Kasumi-1 (cell line): ENCODE measurements around the gene APOBEC3G.

Experiments
- DNase-seq, 2 experiments: peaks; one replicate each; lab custom pipeline; 2025; lab: John Stamatoyannopoulos, UW

Gene APOBEC3G

GRCh38 chr22:39091126-39092081, 14.3 kb downstream of the APOBEC3G start:
- DNase-seq: no peak

- no peak for DNase-seq
Observed at GRCh38 chr22:39092111-39092862, 15.2 kb downstream of the APOBEC3G start.

GRCh38 chr22:39094717-39095389, 17.8 kb downstream of the APOBEC3G start:
- DNase-seq: no peak

DNA sequence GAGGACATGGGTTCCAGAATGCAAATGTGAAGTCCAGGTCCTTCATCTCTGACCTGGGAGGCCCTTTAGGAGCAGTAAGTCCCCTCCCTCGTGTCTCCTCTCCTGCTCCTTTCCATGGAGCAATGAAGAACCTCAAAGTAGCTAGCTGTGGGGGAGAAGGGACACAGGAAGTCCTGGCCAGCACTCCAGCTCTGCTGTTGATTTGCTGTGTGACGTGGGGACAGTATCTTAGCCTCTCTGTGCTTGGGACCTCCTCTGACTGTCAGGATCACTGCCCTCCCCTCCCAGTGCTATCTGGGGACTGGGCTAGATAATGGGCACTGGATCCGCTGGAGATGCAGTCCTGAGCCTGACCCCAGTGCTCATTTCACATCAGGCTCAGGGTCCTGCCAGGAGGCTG, 18.9 kb downstream of the APOBEC3G start:
- no peak for DNase-seq

DNA sequence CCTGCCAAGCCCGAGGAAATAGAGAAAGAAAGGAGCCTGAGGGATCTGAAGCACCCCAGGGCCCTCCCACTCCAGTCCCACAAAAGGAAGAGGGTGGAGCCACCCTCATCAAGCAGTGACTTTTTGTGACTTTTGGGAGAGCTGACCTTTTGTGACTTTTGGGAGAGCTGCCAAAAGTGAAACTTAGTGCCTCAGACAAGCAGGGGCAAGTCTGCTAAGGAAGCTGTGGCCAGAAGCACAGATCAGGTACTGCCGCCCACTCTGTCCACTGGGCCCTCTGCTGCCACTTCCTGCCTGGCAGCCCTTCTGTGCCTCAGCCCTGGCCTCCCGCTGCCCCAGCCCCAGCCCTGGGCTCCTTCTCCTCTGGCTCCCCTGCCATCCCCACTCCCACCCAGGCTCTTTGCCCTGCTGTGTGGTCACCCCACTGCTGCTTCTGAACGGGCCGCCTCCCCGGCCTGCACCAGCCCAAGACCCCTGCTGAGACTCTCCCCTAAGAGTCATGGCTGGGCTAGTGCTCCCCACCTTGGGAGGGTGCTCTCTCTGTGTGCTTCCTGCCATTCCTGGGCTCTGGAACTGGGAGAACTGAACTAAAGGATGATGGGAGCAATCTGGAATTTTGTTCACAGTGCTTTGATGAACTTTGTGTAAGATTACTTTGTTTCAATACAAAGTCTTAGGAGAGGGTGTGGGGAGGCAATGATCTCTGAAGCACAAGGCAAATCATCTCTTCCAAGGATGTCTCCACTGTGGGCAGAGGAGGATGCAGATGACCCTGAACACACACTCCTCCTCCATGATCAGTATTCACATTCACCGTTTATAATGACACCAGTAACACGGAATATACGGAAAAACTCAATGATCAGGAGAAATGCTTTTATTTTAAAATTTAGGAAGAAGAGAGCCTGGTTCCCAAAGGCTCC, 20.3 kb downstream of the APOBEC3G start, which contains the start of gene APOBEC3H:
Gene APOBEC3H (plus strand): TSS at position 147 of the 923 bp plus-strand sequence. CDS start 3,035 bp downstream, outside the sequence.
- DNase-seq: peak in 1 of 2 experiments; percentile 15

GRCh38 chr22:39098026-39098425, 21.0 kb downstream of the APOBEC3G start:
- no peak for DNase-seq

DNA sequence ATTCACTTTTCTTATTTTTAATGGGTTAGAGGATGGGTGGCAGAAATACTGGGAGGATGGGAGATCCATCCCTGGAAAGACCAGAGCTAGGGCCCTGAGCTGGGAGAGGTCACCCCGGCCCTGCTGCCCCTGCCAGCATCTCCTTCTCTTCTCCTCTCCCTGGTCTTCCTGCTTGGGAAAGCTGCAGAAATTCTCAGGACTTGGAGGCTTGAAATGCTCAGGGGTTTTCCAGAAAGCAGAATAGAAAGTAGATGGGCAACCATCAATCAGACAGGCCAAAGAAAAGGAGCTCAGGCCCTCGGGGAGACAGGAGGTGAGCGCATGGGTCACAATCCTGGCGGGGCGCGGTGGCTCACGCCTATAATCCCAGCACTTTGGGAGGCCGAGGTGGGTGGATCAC, 21.5 kb downstream of the APOBEC3G start:
- DNase-seq: no peak

DNA sequence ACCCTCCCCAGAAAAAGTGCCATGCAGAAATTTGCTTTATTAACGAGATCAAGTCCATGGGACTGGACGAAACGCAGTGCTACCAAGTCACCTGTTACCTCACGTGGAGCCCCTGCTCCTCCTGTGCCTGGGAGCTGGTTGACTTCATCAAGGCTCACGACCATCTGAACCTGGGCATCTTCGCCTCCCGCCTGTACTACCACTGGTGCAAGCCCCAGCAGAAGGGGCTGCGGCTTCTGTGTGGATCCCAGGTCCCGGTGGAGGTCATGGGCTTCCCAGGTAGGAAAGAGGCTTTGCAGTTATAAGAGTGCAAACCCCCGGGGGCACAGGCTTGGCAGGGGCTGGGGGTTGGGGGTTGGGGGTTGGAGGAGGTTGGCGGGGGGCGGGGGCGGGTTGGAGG, 24.2 kb downstream of the APOBEC3G start:
- DNase-seq: no peak

- no peak for DNase-seq
Observed at GRCh38 chr22:39103431-39103830, 26.4 kb downstream of the APOBEC3G start.

DNA sequence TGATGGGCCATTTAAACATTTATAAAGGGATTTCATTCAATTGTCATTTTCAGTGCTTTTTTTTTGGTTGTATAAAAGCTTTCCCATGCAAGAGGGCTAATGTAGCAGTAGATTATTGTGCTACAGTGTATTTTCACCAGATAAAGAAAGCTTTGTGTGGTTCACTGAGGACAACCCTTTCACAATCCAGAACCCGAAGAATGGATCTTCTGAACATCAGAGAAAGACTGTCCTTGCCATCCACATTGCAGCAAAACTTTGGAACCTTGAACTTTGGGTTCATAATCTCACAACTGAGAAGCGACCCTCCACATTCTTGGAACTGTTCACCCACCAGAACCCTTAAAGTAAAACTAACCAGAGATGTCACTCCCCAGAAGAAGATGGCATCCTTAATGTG, 29.3 kb downstream of the APOBEC3G start:
- DNase-seq: no peak

DNA sequence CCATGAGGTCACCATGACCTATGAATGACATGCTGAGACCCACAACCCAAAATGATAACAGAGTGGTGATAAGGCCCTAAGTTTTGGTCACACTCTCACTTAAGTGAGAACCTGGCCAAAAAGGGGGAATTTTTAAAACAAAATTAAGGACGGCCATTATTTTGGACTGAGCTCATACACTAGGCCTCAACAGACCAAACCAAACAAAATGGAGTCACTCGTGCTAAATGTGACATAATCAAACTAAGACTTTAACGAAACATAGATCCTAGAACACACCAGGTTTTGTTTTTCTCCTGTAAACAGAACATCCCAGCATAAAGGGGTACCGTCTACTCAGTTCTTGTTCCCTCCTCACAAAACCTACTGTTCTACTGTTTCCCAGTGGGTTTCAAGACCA, 31.4 kb downstream of the APOBEC3G start:
- DNase-seq: no peak

- no peak for DNase-seq
Observed at GRCh38 chr22:39109361-39109760, 32.3 kb downstream of the APOBEC3G start.

DNA sequence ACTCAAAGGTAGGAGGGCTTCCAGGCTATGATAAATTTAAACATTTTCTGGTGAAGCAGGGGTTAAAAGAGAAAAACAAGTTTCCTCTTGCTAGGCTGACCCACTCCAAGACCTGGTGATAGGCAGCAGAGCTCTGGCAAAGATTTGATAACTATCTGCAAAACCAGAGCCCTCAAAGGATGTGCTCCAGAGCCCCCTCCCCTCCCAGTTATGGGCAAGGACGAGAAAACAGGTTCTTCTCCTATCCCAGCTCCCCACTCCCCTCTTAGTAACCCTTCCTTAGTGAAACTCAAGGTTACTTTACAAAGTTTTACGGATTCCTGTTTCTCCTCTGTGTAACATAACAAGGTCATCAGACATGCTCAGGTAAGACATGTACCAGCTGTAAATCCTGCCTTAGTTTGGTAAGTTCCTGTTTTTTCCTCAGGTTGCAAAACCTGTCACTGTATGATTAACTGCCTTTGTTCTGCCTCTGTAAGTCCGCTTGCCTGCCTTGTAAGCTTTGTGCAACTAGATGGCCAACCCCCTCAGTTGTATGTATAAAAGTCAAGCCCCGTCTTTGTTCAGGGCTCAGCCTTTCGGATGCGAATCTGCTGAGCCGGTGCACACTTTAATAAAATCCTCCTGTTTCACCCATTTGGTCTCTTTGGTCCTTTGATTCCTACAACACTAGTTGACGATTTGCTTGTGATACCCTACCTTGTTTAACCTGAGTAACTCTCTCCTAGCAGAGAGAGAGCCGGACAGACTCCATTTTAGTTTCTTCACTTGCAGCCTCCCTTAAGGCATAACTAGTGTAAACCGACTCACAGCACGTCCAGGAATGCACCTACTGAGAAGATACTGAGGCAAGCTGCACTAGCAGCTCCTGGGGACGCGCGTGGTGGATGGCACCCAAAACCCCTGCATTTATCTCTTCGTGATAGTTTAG, 33.8 kb downstream of the APOBEC3G start:
- no peak for DNase-seq

GRCh38 chr22:39114112-39114511, 37.0 kb downstream of the APOBEC3G start:
- no peak for DNase-seq

DNA sequence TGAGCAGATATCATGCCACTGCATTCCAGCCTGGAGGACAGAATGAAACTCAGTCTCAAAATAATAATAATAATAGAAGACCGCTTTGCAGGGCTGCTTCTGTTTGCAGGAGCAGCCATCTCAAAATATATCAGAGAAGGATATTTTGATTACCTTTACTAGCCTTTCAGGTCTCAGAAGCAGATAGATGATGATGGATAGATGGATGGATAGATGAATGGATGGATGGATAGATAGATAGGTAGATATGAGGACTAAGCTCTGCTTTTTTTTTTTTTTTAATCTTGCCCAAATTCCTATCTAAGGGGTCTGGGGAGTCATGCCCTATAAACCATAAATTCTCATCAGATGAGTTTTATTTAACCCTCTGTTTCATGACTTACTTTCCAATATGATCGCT, 38.5 kb downstream of the APOBEC3G start:
- no peak for DNase-seq

DNA sequence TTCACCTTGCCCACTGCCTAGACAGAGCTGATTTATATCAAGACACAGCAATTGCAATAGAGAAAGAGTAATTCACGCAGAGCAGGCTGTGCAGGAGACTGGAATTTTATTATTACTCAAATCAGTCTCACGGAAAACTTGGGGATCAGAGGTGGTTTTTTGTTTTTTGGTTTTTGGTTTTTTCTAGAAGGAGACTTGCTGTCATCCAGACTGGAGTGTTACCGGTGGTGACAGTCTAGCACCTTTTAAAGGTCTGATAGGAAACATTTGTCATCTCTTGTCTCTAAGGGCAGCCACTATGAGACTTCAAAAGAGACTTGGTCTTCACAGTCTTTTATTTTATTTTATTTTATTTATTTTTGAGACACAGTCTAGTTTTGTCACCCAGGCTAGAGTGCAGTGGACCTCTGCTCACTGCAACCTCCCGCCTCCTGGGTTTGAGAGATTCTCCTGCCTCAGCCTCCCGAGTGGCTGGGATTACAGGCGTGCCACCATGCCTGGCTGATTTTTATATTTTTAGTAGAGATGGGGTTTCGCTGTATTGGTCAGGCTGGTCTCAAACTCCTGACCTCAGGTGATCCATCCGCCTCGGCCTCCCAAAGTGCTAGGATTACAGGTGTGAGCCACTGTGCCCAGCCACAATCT, 39.0 kb downstream of the APOBEC3G start:
- DNase-seq: no peak

DNA sequence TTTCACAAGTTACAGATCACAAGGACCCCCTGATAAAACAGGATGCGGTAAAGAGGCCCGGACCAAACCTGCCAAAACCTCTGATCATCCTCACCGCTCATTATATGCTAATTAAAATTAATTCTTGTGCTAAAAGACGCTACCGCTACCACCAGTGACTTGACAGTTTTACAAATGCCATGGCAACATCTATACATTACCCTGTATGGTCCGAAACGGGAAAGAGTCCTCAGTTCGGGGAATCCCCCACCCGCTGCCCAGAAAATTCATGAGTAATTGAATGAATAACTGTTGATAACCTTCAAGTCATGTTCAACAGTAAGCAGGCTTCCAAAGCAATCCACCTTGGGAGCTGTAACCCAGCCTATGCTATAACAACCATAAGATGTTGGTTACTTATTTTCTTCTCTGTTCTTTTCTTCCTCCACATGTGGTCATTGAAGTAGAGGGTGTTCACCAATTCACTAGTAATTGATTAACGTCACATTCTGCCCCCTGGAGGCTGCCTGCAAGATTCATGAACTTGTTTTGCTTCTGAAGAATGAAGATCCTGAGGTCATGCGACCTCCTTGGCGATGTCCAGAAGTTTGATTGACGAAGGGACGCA, 40.6 kb downstream of the APOBEC3G start:
- peak; percentile 34 to 47 for DNase-seq

DNA sequence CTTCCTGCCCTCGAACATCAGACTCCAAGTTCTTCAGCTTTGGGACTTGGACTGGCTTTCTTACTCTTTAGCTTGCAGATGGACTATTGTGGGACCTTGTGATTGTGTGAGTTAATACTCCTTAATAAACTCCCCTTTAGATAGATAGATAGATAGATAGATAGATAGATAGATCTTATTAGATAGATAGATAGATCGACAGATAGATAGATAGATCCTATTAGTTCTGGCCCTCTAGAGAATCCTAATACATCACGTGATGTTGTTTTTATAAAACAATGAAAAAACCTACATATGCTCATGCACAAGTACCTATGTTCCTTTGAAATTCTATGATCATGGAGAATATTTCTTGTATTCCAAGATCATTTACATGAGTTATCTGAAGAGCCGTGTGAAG, 43.9 kb downstream of the APOBEC3G start:
- DNase-seq: no peak

DNA sequence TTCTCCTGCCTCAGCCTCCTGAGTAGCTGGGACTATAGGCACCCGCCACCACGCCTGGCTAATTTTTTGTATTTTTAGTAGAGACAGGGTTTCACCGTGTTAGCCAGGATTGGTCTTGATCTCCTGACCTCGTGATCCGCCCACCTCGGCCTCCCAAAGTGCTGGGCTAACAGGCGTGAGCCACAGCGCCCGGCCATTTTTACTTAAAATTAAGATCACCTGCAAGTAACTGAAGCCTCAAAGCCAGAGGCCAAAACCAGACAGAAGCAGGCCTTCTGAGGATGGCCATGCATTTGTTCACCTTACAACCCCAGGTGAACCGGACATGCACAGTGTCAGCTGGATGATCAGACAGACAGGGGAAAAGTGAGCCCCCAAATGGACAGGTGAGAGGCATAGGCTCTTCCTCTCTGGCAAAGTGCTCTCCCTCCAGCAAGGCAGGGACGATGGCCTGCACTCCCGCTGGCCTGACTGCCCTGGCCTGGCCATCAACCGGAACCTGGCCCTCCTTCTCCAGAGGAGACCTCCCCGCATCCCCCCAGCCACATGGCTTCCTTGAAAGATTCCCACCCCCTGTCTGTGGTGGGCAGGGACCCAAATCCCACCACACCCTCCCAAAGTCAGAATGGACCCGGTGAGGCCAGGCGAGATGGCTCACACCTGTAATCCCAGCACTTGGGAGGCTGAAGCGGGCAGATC, 45.8 kb downstream of the APOBEC3G start:
- no peak for DNase-seq
